Measurements from ENCODE around the gene SLC38A1.
A peak's percentile ranks its signal among the peaks of the same experiment; 100 is the strongest.
"Not testable (repeated sequence)": the region's sequence is repeated elsewhere in the genome, so short reads cannot be mapped to it uniquely, and the experiment has no call there.

Gene SLC38A1

GRCh38 chr12:46179693-46180452 is 89.0 kb downstream of the SLC38A1 start:
- no peak for DNase-seq (ENCODE audit: low read depth)
- Histone ChIP-seq H3K36me3 (ENCODE audit: control insufficient read depth, insufficient read depth, low read length, severe bottlenecking) (no peaks in the 10 kb centered on the region), H3K4me1 (ENCODE audit: control insufficient read depth, insufficient read depth, low read length) (no peaks in the 10 kb centered on the region), H3K4me3 (ENCODE audit: low read length) (no peak overlapping the region), H3K9me3 (ENCODE audit: control insufficient read depth, low read length) (no peaks in the 10 kb centered on the region), H3K27me3 (replicated peaks; ENCODE audit: control insufficient read depth, insufficient read depth, low read length) (peaks cover 8% of the 10 kb centered on the region), H3K9ac (ENCODE audit: low read length) (no peak overlapping the region)

- Histone ChIP-seq H3K9ac (ENCODE audit: low read length) (no peak overlapping the region), H3K4me1 (ENCODE audit: control insufficient read depth, insufficient read depth, low read length) (no peaks in the 10 kb centered on the region), H3K9me3 (ENCODE audit: control insufficient read depth, low read length) (no peaks in the 10 kb centered on the region), H3K27me3 (replicated peaks; ENCODE audit: control insufficient read depth, insufficient read depth, low read length) (peaks cover 8% of the 10 kb centered on the region), H3K4me3 (ENCODE audit: low read length) (no peak overlapping the region), H3K36me3 (ENCODE audit: control insufficient read depth, insufficient read depth, low read length, severe bottlenecking) (no peaks in the 10 kb centered on the region)
- no peak for DNase-seq (ENCODE audit: low read depth)
These were observed 90.8 kb downstream of the SLC38A1 start for GRCh38 chr12:46177837-46178608.

GRCh38 chr12:46177025-46177424 is 91.8 kb downstream of the SLC38A1 start:
- no peak overlapping the region for H3K4me3 ChIP-seq (ENCODE audit: low read length)
- H3K9me3 ChIP-seq (ENCODE audit: control insufficient read depth, low read length): no peaks in the 10 kb centered on the region
- peaks cover 8% of the 10 kb centered on the region for H3K27me3 ChIP-seq (replicated peaks; ENCODE audit: control insufficient read depth, insufficient read depth, low read length)
- H3K36me3 ChIP-seq (ENCODE audit: control insufficient read depth, insufficient read depth, low read length, severe bottlenecking): no peaks in the 10 kb centered on the region
- no peak for DNase-seq (ENCODE audit: low read depth)
- no peaks in the 10 kb centered on the region for H3K4me1 ChIP-seq (ENCODE audit: control insufficient read depth, insufficient read depth, low read length)
- no peak overlapping the region for H3K9ac ChIP-seq (ENCODE audit: low read length)

- Histone ChIP-seq H3K27me3 (replicated peaks; ENCODE audit: control insufficient read depth, insufficient read depth, low read length) (peaks cover 8% of the 10 kb centered on the region), H3K4me1 (ENCODE audit: control insufficient read depth, insufficient read depth, low read length) (no peaks in the 10 kb centered on the region), H3K36me3 (ENCODE audit: control insufficient read depth, insufficient read depth, low read length, severe bottlenecking) (no peaks in the 10 kb centered on the region), H3K9me3 (ENCODE audit: control insufficient read depth, low read length) (no peaks in the 10 kb centered on the region), H3K9ac (ENCODE audit: low read length) (no peak overlapping the region), H3K4me3 (ENCODE audit: low read length) (no peak overlapping the region)
- DNase-seq (ENCODE audit: low read depth): no peak
These were observed 93.9 kb downstream of the SLC38A1 start for GRCh38 chr12:46174919-46175318.

- no peak overlapping the region for H3K4me3 ChIP-seq (ENCODE audit: low read length)
- H3K9ac ChIP-seq (ENCODE audit: low read length): no peak overlapping the region
- H3K36me3 ChIP-seq (ENCODE audit: control insufficient read depth, insufficient read depth, low read length, severe bottlenecking): no peaks in the 10 kb centered on the region
- no peaks in the 10 kb centered on the region for H3K4me1 ChIP-seq (ENCODE audit: control insufficient read depth, insufficient read depth, low read length)
- no peaks in the 10 kb centered on the region for H3K9me3 ChIP-seq (ENCODE audit: control insufficient read depth, low read length)
- peaks cover 7% of the 10 kb centered on the region for H3K27me3 ChIP-seq (replicated peaks; ENCODE audit: control insufficient read depth, insufficient read depth, low read length)
- DNase-seq (ENCODE audit: low read depth): no peak
These were observed 94.7 kb downstream of the SLC38A1 start for GRCh38 chr12:46174061-46174662.

- Histone ChIP-seq H3K27me3 (replicated peaks; ENCODE audit: control insufficient read depth, insufficient read depth, low read length) (peaks cover 15% of the 10 kb centered on the region), H3K9ac (ENCODE audit: low read length) (no peak overlapping the region), H3K4me3 (ENCODE audit: low read length) (no peak overlapping the region), H3K4me1 (ENCODE audit: control insufficient read depth, insufficient read depth, low read length) (no peaks in the 10 kb centered on the region), H3K36me3 (ENCODE audit: control insufficient read depth, insufficient read depth, low read length, severe bottlenecking) (no peaks in the 10 kb centered on the region), H3K9me3 (ENCODE audit: control insufficient read depth, low read length) (peaks cover 12% of the 10 kb centered on the region)
- no peak for DNase-seq (ENCODE audit: low read depth)
These were observed 100.4 kb downstream of the SLC38A1 start for GRCh38 chr12:46168426-46168825.

- no peak for DNase-seq (ENCODE audit: low read depth)
- no peak overlapping the region for H3K4me3 ChIP-seq (ENCODE audit: low read length)
- peaks cover 15% of the 10 kb centered on the region for H3K27me3 ChIP-seq (replicated peaks; ENCODE audit: control insufficient read depth, insufficient read depth, low read length)
- no peaks in the 10 kb centered on the region for H3K4me1 ChIP-seq (ENCODE audit: control insufficient read depth, insufficient read depth, low read length)
- H3K9me3 ChIP-seq (ENCODE audit: control insufficient read depth, low read length): peaks cover 12% of the 10 kb centered on the region
- H3K9ac ChIP-seq (ENCODE audit: low read length): no peak overlapping the region
- no peaks in the 10 kb centered on the region for H3K36me3 ChIP-seq (ENCODE audit: control insufficient read depth, insufficient read depth, low read length, severe bottlenecking)
These were observed 101.4 kb downstream of the SLC38A1 start for GRCh38 chr12:46167412-46167811.

- H3K9me3 ChIP-seq (ENCODE audit: control insufficient read depth, low read length): peaks cover 12% of the 10 kb centered on the region
- no peaks in the 10 kb centered on the region for H3K36me3 ChIP-seq (ENCODE audit: control insufficient read depth, insufficient read depth, low read length, severe bottlenecking)
- H3K4me1 ChIP-seq (ENCODE audit: control insufficient read depth, insufficient read depth, low read length): peaks cover 9% of the 10 kb centered on the region
- peaks cover 15% of the 10 kb centered on the region for H3K27me3 ChIP-seq (replicated peaks; ENCODE audit: control insufficient read depth, insufficient read depth, low read length)
- H3K9ac ChIP-seq (ENCODE audit: low read length): no peak overlapping the region
- DNase-seq (ENCODE audit: low read depth): no peak
- H3K4me3 ChIP-seq (ENCODE audit: low read length): no peak overlapping the region
These were observed 103.7 kb downstream of the SLC38A1 start for GRCh38 chr12:46165191-46165590.

- H3K9ac ChIP-seq (ENCODE audit: low read length): no peak overlapping the region
- peaks cover 13% of the 10 kb centered on the region for H3K4me1 ChIP-seq (ENCODE audit: control insufficient read depth, insufficient read depth, low read length)
- H3K27me3 ChIP-seq (replicated peaks; ENCODE audit: control insufficient read depth, insufficient read depth, low read length): peaks cover 15% of the 10 kb centered on the region
- no peaks in the 10 kb centered on the region for H3K36me3 ChIP-seq (ENCODE audit: control insufficient read depth, insufficient read depth, low read length, severe bottlenecking)
- peaks cover 12% of the 10 kb centered on the region for H3K9me3 ChIP-seq (ENCODE audit: control insufficient read depth, low read length)
- peak; percentile 27 for DNase-seq (ENCODE audit: low read depth)
- no peak overlapping the region for H3K4me3 ChIP-seq (ENCODE audit: low read length)
These were observed 104.6 kb downstream of the SLC38A1 start for GRCh38 chr12:46164186-46164761.

GRCh38 chr12:46162549-46163076 is 106.2 kb downstream of the SLC38A1 start:
- H3K36me3 ChIP-seq (ENCODE audit: control insufficient read depth, insufficient read depth, low read length, severe bottlenecking); H3K9me3 ChIP-seq (ENCODE audit: control insufficient read depth, low read length); H3K9ac ChIP-seq (ENCODE audit: low read length); H3K4me3 ChIP-seq (ENCODE audit: low read length); DNase-seq (ENCODE audit: low read depth): not testable (repeated sequence)
- peaks cover 26% of the 10 kb centered on the region for H3K4me1 ChIP-seq (ENCODE audit: control insufficient read depth, insufficient read depth, low read length)
- H3K27me3 ChIP-seq (replicated peaks; ENCODE audit: control insufficient read depth, insufficient read depth, low read length): peaks cover 13% of the 10 kb centered on the region
